ENCODE data around the gene KREMEN2. TPM values are rescaled to one million over a fixed set of nuclear protein-coding genes. Genes with fewer than 3 reads are reported as not detected.
A peak's percentile ranks its signal among the peaks of the same experiment; 100 is the strongest.

Gene KREMEN2
- total RNA-seq, 2 donors from 2014 or later, result 5.0 to 8.4 TPM

DNA sequence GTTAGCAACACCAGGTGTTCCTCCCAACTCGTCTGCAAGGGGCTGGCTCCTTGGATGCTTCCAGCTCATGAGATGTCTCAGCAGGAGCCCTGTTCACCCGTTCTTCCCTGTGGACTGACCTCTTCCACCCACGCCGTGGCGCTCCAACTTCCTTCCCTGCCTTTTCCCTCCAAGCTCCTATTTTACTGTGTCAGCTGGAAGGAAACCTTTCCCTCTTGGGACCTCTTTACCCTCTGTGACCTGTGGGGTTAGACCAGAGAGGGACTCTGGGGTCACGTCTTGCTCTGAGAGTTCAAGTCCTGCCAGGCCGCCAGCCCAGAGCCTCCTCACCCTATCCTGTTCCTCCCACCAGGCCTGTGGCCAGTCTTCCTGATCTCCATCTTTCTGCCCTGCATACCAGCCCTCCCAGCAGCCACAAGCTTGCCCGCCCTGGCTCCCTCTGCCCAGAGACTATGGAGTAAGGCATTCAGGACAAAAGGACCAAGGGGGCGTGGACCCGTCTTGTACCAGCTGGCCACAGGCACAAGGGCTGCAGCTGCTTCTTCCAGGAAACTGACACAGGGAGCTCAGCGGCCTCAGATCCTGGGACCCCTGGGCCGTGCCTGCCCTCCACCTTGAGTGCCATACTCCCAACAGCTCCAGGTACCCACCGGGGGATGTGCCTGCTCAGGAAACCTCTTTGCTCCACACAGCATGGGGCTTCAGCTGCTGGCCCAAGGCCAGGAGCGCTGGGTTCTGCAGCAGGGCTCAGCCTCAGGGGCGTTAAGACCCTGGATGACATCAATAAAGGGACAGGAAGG, 8.1 kb downstream of the KREMEN2 start:
- H3K4me1 ChIP-seq (ENCODE audit: control insufficient read depth, insufficient read depth, low read length), result peaks cover 14% of the 10 kb centered on the region
- no peaks in the 10 kb centered on the region for H3K27me3 ChIP-seq (ENCODE audit: control insufficient read depth, insufficient read depth, low read length, poor library complexity, severe bottlenecking)
- H3K4me3 Mint-ChIP-seq, result no peak overlapping the region
- H3K9me3 Mint-ChIP-seq, result no peaks in the 10 kb centered on the region
- no peak overlapping the region for H3K9ac ChIP-seq (ENCODE audit: extremely low read depth, low read length, poor library complexity, severe bottlenecking)
- H3K4me3 ChIP-seq (ENCODE audit: low read length), result no peak overlapping the region
- peaks cover 20% of the 10 kb centered on the region for H3K36me3 ChIP-seq (ENCODE audit: control insufficient read depth, insufficient read depth, low read length)
- DNase-seq, result no peak
- H3K27ac ChIP-seq (ENCODE audit: low read depth, low read length), result no peak overlapping the region
- TF ChIP-seq, protein P1, sequence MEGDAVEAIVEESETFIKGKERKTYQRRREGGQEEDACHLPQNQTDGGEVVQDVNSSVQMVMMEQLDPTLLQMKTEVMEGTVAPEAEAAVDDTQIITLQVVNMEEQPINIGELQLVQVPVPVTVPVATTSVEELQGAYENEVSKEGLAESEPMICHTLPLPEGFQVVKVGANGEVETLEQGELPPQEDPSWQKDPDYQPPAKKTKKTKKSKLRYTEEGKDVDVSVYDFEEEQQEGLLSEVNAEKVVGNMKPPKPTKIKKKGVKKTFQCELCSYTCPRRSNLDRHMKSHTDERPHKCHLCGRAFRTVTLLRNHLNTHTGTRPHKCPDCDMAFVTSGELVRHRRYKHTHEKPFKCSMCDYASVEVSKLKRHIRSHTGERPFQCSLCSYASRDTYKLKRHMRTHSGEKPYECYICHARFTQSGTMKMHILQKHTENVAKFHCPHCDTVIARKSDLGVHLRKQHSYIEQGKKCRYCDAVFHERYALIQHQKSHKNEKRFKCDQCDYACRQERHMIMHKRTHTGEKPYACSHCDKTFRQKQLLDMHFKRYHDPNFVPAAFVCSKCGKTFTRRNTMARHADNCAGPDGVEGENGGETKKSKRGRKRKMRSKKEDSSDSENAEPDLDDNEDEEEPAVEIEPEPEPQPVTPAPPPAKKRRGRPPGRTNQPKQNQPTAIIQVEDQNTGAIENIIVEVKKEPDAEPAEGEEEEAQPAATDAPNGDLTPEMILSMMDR (conservative IDR thresholded peaks at IDR 0.05), result no peak
- WGBS, 2 experiments (ENCODE audit: insufficient coverage in 1 of 2, insufficient read length in 1 of 2), result 88 to 92% methylated on average over 10 to 15 of the region's 15 CpGs
- peaks cover 14% of the 10 kb centered on the region for H3K36me3 Mint-ChIP-seq (ENCODE audit: low read depth)
- H3K9me3 ChIP-seq (ENCODE audit: control insufficient read depth, low read length), result no peaks in the 10 kb centered on the region
- peaks cover 4% of the 10 kb centered on the region for H3K4me1 Mint-ChIP-seq
- peak overlapping the region; percentile 44 for H3K27ac Mint-ChIP-seq
- peaks cover 16% of the 10 kb centered on the region for H3K27me3 Mint-ChIP-seq (ENCODE audit: insufficient read depth)

DNA sequence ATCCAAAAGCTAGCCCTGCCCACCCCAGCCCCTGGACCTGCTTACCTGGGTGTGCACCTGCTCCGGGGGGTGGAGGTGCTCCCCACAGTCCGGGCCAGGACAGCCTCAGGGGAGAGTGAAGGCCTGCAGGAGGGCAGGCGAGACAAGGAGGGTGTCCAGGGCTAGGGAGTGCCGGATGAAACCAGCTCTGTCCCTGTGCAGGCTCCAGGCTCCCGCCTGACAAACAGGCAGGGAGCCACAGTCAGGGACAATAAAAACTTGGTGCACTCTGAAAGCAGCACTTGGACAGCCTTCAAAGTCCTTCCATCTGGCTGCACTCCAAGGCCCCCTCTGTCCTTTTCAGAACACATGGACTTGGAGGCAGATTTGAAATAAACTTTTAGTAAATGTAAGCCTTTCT, 9.0 kb downstream of the KREMEN2 start:
- H3K27ac Mint-ChIP-seq, result no peak overlapping the region
- WGBS, 2 experiments (ENCODE audit: insufficient coverage in 1 of 2, insufficient read length in 1 of 2), result 95 to 97% methylated on average over 3 to 5 of the region's 5 CpGs
- H3K27ac ChIP-seq (ENCODE audit: low read depth, low read length), result no peak overlapping the region
- peaks cover 15% of the 10 kb centered on the region for H3K36me3 Mint-ChIP-seq (ENCODE audit: low read depth)
- H3K4me1 ChIP-seq (ENCODE audit: control insufficient read depth, insufficient read depth, low read length), result peaks cover 14% of the 10 kb centered on the region
- H3K4me3 ChIP-seq (ENCODE audit: low read length), result no peak overlapping the region
- no peak for DNase-seq
- no peak overlapping the region for H3K9ac ChIP-seq (ENCODE audit: extremely low read depth, low read length, poor library complexity, severe bottlenecking)
- TF ChIP-seq, protein P1 (conservative IDR thresholded peaks at IDR 0.05), result no peak
- H3K4me3 Mint-ChIP-seq, result no peak overlapping the region
- H3K4me1 Mint-ChIP-seq, result peaks cover 4% of the 10 kb centered on the region
- H3K9me3 ChIP-seq (ENCODE audit: control insufficient read depth, low read length), result no peaks in the 10 kb centered on the region
- no peaks in the 10 kb centered on the region for H3K9me3 Mint-ChIP-seq
- H3K27me3 Mint-ChIP-seq (ENCODE audit: insufficient read depth), result peaks cover 8% of the 10 kb centered on the region
- H3K36me3 ChIP-seq (ENCODE audit: control insufficient read depth, insufficient read depth, low read length), result peaks cover 27% of the 10 kb centered on the region
- no peaks in the 10 kb centered on the region for H3K27me3 ChIP-seq (ENCODE audit: control insufficient read depth, insufficient read depth, low read length, poor library complexity, severe bottlenecking)

DNA sequence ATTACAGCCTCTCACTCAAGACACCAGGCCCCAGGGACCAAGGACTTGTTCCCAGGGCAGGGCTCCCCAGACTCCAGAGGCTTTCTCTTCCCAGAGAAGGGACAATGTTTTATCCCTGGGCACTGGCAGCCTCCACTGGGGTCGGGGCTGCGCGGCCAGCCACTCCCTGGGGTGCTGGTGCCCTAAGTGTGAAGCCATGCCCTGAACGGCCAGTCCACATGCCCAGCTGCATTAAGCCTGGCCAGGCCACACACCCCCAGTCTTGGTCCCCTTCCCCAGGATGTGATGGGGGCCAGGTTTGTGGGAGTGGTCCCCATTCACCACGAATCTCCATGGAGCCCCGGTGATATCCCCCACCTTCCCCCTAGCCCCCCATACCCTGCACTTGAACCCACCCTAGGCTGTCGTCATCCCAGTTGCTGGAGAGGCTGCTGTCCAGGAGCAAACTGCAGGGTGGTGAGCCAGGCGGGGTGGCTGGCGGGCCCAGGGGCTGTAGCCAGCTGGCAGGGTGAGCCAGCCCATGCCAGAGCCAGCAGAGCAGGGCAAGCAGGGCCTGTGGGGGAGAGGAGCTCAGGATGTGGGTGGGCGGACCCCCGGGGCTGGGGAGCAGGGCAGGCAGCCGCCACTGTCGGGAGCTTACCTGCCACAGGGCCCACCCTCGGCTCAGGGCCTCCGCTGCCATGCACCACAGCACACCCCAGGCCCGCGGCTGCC, 9.7 kb downstream of the KREMEN2 start:
- no peak overlapping the region for H3K4me3 ChIP-seq (ENCODE audit: low read length)
- H3K9me3 Mint-ChIP-seq, result no peaks in the 10 kb centered on the region
- H3K9ac ChIP-seq (ENCODE audit: extremely low read depth, low read length, poor library complexity, severe bottlenecking), result no peak overlapping the region
- H3K4me3 Mint-ChIP-seq, result no peak overlapping the region
- H3K36me3 ChIP-seq (ENCODE audit: control insufficient read depth, insufficient read depth, low read length), result peaks cover 29% of the 10 kb centered on the region
- 95 to 96% methylated on average over 9 to 17 of the region's 17 CpGs for WGBS, 2 experiments (ENCODE audit: insufficient coverage in 1 of 2, insufficient read length in 1 of 2)
- H3K27me3 ChIP-seq (ENCODE audit: control insufficient read depth, insufficient read depth, low read length, poor library complexity, severe bottlenecking), result no peaks in the 10 kb centered on the region
- peaks cover 14% of the 10 kb centered on the region for H3K36me3 Mint-ChIP-seq (ENCODE audit: low read depth)
- peaks cover 2% of the 10 kb centered on the region for H3K27me3 Mint-ChIP-seq (ENCODE audit: insufficient read depth)
- H3K4me1 ChIP-seq (ENCODE audit: control insufficient read depth, insufficient read depth, low read length), result peaks cover 9% of the 10 kb centered on the region
- no peak overlapping the region for H3K27ac ChIP-seq (ENCODE audit: low read depth, low read length)
- H3K27ac Mint-ChIP-seq, result no peak overlapping the region
- peaks cover 4% of the 10 kb centered on the region for H3K4me1 Mint-ChIP-seq
- DNase-seq, result no peak
- TF ChIP-seq, protein P1 (conservative IDR thresholded peaks at IDR 0.05), result no peak
- no peaks in the 10 kb centered on the region for H3K9me3 ChIP-seq (ENCODE audit: control insufficient read depth, low read length)
